Cortex of kidney (tissue), 1 donor: Measurements from ENCODE around the gene IQGAP3.
"Not testable (repeated sequence)": the region's sequence is repeated elsewhere in the genome, so short reads cannot be mapped to it uniquely, and the experiment has no call there.

Experiments
- DNase-seq: peaks from one replicate; lab custom pipeline; 2025; lab: John Stamatoyannopoulos, UW

Gene IQGAP3

GRCh38 chr1:156572663-156573018 lies 276 bp upstream of the IQGAP3 start:
- no peak for DNase-seq

GRCh38 chr1:156571261-156571852 lies 1.0 kb downstream of the IQGAP3 start:
- no peak for DNase-seq

GRCh38 chr1:156566436-156566835 lies 5.9 kb downstream of the IQGAP3 start:
- no peak for DNase-seq

GRCh38 chr1:156565519-156565918 lies 6.8 kb downstream of the IQGAP3 start:
- no peak for DNase-seq

- DNase-seq: no peak
Measured at GRCh38 chr1:156560585-156561163, 11.7 kb downstream of the IQGAP3 start.

GRCh38 chr1:156559797-156560385 lies 12.5 kb downstream of the IQGAP3 start:
- DNase-seq: no peak

- DNase-seq: no peak
Measured at GRCh38 chr1:156559086-156559796, 13.1 kb downstream of the IQGAP3 start.

GRCh38 chr1:156556354-156556753 lies 16.0 kb downstream of the IQGAP3 start:
- no peak for DNase-seq

- no peak for DNase-seq
Measured at GRCh38 chr1:156555715-156556114, 16.6 kb downstream of the IQGAP3 start.

GRCh38 chr1:156554971-156555370 lies 17.4 kb downstream of the IQGAP3 start:
- DNase-seq: no peak

- DNase-seq: no peak
Measured at GRCh38 chr1:156553860-156554485, 18.4 kb downstream of the IQGAP3 start.

GRCh38 chr1:156552937-156553336 lies 19.4 kb downstream of the IQGAP3 start:
- not testable (repeated sequence) for DNase-seq

GRCh38 chr1:156552518-156552917 lies 19.8 kb downstream of the IQGAP3 start:
- no peak for DNase-seq

- no peak for DNase-seq
Measured at GRCh38 chr1:156551869-156552268, 20.5 kb downstream of the IQGAP3 start.

GRCh38 chr1:156551066-156551643 lies 21.2 kb downstream of the IQGAP3 start:
- no peak for DNase-seq

GRCh38 chr1:156550346-156550745 lies 22.0 kb downstream of the IQGAP3 start:
- DNase-seq: no peak

- DNase-seq: no peak
Measured at GRCh38 chr1:156549831-156550230, 22.5 kb downstream of the IQGAP3 start.

GRCh38 chr1:156549390-156549789 lies 23.0 kb downstream of the IQGAP3 start:
- DNase-seq: no peak

- no peak for DNase-seq
Measured at GRCh38 chr1:156547982-156548381, 24.4 kb downstream of the IQGAP3 start.

- no peak for DNase-seq
Measured at GRCh38 chr1:156547434-156547833, 24.9 kb downstream of the IQGAP3 start.

GRCh38 chr1:156546267-156546666 lies 26.1 kb downstream of the IQGAP3 start:
- no peak for DNase-seq

GRCh38 chr1:156544592-156545102 lies 27.7 kb downstream of the IQGAP3 start:
- DNase-seq: no peak
